Globus pallidus (tissue), 1 donor: ENCODE results near the gene PRR18.
"Not testable (repeated sequence)": the region's sequence is repeated elsewhere in the genome, so short reads cannot be mapped to it uniquely, and the experiment has no call there.

Experiments used
- DNase-seq: peaks from one replicate; pipeline ENCODE4 v3.0.0-alpha.2; 2015; ENCODE audit warnings: low spot score

Gene PRR18, protein sequence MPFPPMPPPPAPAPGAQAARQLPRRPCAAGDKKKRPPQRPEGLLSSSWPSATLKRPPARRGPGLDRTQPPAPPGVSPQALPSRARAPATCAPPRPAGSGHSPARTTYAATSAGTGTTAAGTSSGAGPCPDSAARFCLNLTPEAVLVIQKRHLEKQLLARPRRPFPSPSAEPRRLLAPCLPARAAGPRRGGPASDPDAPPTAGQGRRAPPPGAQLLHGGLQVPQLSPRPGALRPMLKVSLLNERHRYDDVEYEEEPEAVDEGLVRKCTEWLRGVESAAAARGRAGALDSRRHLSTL

DNA sequence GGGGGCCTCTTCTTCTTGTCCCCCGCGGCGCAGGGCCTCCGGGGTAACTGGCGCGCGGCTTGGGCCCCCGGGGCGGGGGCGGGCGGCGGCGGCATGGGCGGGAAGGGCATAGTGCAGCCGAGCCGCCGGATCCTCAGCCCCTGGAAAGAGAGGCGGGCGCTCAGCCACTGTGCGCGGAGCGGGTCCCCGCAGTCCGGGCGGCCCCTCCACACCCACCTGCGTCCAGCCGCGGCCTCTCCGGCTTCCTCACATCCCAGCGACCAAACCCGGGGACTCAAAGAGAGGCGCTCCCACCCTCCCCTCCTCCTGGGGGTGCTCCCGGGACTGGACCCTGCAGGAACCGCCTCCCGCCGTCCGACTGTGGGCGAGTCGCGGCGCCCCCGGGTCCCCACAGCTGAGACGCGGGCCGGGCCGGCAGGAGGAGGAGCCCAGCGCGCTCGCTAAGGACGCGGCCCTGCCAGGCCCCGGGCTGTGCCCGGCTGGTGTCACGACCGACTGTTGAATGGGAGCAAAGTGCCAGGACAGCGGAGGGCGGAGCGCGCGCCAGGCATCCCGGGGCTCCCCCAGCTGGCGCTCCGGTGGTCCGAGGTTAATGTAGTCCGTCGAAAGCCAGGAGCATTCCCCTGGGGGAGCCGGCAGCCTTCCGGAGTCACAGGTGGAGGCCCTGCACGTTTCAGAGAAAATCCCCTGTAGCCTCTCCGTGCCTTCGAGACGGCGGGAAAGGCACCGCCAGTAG lies at the start of gene PRR18:
Gene PRR18 (minus strand): TSS at position 360 of the 736 bp plus-strand sequence. CDS start 250 bp downstream, at position 110.
- DNase-seq = peak; percentile 87

GRCh38 chr6:166355552-166355951 lies 47.4 kb upstream of the PRR18 start:
- DNase-seq = no peak

- DNase-seq = no peak
Observed at GRCh38 chr6:166354965-166355364, 46.8 kb upstream of the PRR18 start.

DNA sequence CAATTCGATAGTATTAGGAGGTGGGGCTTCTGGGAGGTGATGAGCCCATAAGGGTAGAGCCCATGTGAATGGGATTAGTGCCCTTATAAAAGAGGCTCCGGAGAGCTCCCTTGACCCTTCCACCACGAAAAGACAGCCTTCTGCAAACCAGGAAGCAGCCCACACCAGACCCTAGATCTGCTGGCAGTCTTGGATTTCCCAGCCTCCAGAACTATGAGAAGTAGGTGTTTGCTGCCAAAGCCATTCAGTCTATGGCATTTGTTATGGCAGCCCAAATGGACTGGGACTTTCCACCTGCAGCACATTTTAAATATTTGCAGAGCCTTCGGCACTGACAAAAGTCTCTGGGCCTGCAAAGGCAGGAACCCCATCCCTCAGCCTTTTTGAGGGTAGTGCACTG lies 46.0 kb upstream of the PRR18 start:
- no peak for DNase-seq

DNA sequence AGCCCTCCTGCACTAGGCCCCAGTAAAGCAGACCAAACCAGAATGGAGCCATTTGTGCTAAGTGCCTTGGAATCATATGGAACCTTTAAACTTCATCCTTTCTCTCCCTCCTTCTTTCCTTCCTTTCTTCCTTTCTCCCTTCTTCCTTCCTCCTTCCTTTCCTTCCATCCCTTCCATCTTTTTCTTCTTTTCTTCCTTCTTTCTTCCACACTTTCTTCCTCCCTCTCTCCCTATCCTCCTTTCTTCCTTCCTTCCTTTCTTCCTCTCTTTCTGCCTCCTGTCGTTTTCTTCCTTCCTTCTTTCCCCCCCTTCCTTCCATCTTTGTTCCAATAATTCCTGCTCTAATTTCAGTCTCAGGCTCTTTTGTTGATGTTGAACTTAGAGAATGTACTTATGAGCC lies 45.3 kb upstream of the PRR18 start:
- DNase-seq = no peak

- no peak for DNase-seq
Observed at GRCh38 chr6:166352923-166353322, 44.7 kb upstream of the PRR18 start.

DNA sequence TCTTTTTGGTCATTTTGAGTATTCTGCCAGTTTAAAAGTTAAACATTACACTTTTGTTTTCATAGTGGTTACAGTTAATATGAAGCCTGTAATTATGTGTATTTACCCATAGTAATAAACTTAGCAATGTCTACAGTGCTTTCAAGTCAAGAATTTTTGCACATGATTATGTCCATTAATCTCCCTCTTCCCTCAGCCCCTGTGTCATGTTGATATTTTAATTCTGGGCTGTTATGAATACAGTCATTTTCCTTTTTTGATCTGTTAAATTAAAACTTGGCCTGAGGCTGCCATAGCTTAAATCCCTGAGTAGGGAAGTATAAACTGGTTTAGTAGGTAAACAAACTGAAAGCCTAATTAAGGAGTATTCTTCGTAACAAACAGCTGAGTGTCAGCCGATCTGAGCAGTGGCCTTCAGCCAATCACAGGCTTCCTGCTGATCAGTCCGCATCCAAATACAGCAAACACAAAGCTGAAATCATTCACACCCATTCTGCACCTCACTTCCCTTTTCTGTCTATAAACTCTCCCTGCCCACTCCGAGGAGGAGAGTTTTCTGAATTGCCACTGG lies 43.6 kb upstream of the PRR18 start:
- DNase-seq = peak; percentile 62

DNA sequence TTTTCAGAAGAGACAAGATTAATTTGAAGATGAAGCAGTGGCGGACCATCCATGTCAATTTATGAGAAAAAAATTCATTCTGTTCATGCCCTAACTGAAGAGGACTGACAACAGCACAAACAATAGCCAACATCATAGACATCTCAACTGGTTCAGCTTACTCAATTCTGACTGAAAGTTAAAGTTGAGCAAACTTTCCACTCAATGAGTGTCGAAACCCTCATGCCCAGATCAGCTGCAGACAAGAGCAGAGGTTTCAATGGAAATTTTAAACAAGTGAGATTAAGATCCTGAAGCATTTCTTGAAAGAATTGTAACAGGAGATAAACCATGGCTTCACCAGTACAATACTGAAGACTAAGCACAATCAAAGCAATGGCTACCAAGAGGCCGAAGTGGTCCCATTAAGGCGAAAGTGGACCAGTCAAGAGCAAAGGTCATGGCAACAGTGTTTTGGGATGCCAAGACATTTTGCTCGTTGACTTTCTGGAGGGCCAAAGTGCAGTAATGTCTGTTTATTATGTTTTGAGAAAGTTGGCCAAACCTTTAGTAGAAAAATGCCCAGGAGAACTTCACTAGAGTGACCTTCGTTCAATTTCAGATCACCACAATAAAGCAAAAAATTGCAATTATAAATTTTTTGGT lies 40.2 kb upstream of the PRR18 start:
- no peak for DNase-seq

- DNase-seq = no peak
Observed at GRCh38 chr6:166346965-166347364, 38.8 kb upstream of the PRR18 start.

DNA sequence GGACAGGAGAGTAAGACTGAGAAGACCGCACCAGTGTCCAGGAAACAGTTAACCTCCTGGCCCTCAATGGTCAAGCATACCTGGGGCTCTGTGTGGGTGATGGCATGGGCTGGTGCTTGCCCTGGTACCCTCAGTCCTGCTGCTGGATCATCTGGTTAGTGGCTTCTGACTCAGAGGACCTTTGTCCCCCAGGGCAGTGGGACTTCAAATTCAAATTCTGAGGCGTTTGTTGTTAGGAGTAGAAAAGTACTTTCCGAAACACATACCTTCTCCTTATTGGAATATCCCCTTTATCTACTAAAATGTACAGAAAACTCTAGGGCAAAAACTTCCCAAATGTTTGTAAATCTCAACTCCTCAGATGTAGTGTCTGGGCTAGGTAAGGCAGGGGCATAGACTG lies 38.3 kb upstream of the PRR18 start:
- no peak for DNase-seq

DNA sequence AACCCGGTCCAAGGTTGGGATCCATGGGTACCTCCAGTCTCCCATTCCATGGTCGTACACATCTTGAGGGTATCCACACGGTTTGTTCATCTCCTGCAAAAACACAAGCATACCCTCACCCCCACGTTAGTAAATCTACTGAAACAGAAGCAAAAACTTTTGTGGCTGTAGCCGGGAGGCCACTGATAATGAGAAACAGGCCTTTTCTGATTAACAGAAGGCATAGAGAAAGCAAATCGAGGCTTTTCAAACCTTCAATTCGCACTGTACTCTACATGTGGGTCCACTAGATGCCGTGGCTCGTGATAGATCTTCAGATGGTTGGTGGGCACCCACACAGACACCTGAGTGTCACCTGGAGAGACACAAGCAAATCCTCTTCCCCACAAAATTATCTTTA lies 37.5 kb upstream of the PRR18 start:
- DNase-seq = not testable (repeated sequence)

GRCh38 chr6:166344921-166345320 lies 36.7 kb upstream of the PRR18 start:
- DNase-seq = not testable (repeated sequence)

- DNase-seq = no peak
Observed at GRCh38 chr6:166344240-166344639, 36.0 kb upstream of the PRR18 start.

- DNase-seq = no peak
Observed at GRCh38 chr6:166343150-166343487, 34.9 kb upstream of the PRR18 start.

- peak; percentile 75 for DNase-seq
Observed at GRCh38 chr6:166342349-166343149, 34.4 kb upstream of the PRR18 start, which contains the start of gene SFT2D1. TSS of gene SFT2D1 (minus strand) at chr6:166342545. CDS start at chr6:166342481, 64 bp downstream.

DNA sequence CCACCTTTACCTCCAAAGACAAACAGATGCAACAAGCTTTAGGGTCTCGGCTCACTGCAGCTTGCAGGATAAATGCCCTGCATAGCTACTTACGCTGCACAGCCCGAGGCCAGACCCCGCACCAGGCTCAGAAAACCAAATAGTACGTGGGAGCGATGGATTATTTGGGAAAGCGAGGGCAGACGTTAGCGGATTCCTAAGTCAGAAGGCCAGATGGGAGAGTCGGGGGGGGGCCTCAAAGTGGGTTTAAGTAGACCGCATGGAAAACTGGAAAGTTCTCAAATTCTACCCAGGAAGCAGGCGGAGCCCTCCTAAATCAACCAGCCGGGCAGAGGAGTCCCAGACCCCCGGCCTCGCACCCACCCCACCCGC lies 33.8 kb upstream of the PRR18 start:
- no peak for DNase-seq

DNA sequence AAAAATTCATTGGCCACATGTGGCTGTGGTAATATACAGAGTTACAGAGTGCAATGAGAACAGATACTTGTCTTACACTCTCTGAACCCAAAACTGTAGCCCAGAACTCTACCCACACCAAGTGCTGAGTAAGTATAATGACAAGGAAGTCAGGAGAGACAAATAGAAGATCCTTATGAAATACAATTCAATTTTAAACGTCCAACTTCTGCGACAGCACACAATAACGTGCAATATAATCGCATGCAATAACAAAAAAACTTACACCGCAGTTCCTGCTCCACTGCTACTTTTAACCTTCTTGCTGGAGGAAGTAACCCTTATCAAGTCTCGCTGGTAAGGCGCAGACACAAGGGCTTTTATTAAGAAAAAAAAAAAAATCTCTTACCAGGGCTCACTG lies 33.3 kb upstream of the PRR18 start:
- no peak for DNase-seq

DNA sequence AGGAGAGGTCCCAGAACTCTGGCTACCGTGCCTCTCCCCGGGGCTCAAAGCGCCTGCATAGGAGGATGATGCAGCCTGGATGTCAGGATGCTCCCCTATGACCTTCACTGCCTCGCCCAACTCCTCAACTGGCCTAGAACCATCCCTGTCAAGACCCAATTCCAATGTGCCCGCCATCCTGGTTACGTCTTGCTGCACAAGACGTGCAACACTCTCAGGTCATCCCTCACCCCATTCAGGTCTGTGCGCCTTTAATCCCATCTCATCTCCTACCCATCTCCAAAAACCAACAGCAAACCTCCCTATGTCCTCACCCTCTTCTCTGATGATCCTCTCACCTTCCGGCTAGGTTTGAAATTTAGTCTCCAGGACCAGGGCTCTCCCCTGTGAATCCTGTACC lies 30.7 kb upstream of the PRR18 start:
- no peak for DNase-seq

GRCh38 chr6:166336847-166337246 lies 28.7 kb upstream of the PRR18 start:
- no peak for DNase-seq

GRCh38 chr6:166335378-166336302 lies 27.4 kb upstream of the PRR18 start:
- no peak for DNase-seq

DNA sequence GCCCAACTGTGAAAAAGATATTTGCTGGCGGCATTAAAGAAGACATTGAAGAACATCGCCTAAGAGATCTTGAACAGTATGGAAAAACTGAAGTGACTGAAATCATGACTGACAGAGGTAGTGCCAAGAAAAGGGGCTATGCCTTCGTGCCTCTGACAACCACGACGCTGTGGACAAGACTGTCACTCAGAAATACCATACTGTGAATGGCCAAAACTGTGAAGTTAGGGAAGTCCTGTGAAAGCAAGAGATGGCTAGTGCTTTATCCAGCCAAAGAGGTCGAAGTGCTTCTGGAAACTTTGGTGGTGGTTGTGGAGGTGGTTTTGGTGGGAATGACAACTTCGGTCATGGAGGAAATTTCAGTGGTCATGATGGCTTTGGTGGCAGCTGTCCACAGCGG lies 26.7 kb upstream of the PRR18 start:
- no peak for DNase-seq
